Right ventricle myocardium inferior (tissue), 1 donor: ENCODE results near the gene GALNT9. TPM values are rescaled to one million over a fixed set of nuclear protein-coding genes. Genes with fewer than 3 reads are reported as not detected.
"Not testable (repeated sequence)": the region's sequence is repeated elsewhere in the genome, so short reads cannot be mapped to it uniquely, and the experiment has no call there.

ENCODE experiments used
- ATAC-seq: fragments of 200-7000 bp; cut with Tn5 transposase; one replicate; pipeline ENCODE4 v1.9.1; 2020; ENCODE audit warnings: mild to moderate bottlenecking, moderate library complexity
- DNase-seq: peaks from one replicate; pipeline ENCODE4 v3.0.0; 2021; ENCODE audit errors: missing footprints
- intact Hi-C: fragments of 100-400 bp; cut with DNase I; formaldehyde crosslinking; loops from one replicate; pipeline ENCODE4 v1.11.0; 2022
- total RNA-seq: library from RNA; stranded (reverse); fragmentation: NEBNext Ultra II Directional; extraction: Animal tissue kit (Norgen Biotek cat#: 25700); gene quantifications from one replicate; pipeline ENCODE4 v1.2.1, GENCODE V29; 2021
- donor health status: DM: no; HTN: yes; CAD: no; lungs with severe emphysema.

The GALNT9 gene
- total RNA-seq, 1 donor from 2014 or later = not detected

DNA sequence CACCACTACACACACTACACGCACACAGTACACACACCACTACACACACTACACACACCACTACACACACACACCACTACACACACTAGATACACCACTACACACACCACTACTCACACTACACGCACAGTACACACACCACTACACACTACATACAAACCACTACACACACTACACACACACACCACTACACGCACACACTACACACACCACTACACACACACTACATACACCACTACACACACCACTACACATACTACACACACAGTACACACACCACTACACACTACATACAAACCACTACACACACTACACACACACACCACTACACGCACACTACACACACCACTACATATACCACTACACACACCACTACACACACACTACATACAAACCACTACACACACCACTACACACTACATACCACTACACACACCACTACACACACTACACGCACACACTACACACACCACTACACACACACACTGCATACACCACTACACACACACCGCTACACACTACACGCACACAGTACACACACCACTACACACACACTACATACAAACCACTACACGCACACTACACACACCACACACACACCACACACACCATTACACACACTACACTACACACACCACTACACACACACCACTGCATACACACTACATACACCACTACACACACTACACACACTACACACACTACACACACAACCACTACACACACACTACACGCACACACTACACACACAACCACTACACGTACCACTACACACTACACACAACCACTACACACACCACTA, 173.4 kb downstream of the GALNT9 start:
- intact Hi-C loops = loop anchor here (2.0 to 10.0 kb wide), 2 partner anchors 63 to 459 kb away; partner anchors contain the start of genes LRCOL1 and P2RX2
- no peak for ATAC-seq
- DNase-seq = no peak

DNA sequence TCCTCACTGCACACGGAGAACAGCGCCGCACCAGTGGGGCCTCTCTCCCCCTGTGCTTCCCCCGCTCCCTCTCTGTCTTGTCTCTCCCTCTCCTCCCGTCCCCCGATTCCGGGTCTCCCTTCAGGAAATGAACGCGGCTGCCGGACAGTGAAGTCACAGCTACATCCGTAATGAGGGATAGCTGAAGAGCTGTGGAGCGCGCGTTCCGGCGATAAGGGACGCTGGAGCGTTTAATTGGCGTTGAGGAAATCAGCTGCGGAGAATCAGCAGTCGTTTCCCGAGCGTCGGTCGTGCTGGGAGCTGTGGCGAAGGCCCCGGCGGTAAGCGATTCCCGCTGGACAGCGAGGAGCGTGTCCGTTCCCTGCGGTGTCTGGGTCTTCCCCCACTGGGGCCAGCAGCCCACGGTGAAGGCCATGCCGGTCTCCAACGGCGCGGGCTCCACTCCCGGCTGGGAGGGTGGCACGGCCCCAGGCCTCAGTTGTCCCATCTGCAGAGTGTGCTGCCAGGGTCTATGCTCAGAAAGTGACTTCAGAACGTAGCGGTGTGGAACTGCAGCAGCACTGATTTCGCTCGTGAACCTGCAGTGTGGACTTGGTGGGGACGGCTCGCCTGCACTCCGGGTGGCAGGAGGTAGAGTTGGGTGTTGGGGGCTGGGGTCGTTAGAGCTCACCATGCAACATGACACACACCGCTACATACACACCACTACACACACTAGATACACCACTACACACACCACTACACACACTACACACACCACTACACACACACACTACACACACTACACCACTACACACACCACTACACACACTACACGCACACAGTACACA, 174.2 kb downstream of the GALNT9 start:
- DNase-seq = peak; percentile 53
- intact Hi-C loops = loop anchor here (2.0 to 10.0 kb wide), 2 partner anchors 64 to 460 kb away; partner anchors contain the start of genes LRCOL1 and P2RX2
- no peak for ATAC-seq

DNA sequence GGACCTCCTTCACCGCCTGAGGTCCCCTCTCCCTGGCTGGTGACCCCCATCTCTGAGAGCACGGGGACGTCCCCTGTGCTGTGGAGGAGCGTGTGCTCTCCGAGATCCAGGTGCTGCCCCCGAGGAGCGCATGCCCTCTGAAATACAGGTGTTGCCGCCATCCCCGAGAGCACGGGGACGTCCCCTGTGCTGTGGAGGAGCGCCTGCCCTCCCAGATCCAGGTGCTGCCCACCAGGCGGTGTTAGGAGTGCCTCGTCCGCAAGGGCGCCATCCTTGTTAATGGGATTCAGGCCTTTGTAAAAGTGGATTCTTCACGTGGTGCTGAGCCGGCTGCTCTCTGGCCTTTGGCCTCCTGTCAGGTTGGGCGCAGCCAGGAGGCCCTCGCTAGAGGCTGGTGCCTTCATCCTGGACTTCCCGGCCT, 175.0 kb downstream of the GALNT9 start:
- peak; percentile 2 for ATAC-seq
- intact Hi-C loops = loop anchor here (2.0 to 10.0 kb wide), 2 partner anchors 64 to 460 kb away; partner anchors contain the start of genes LRCOL1 and P2RX2
- peak; percentile 11 for DNase-seq

DNA sequence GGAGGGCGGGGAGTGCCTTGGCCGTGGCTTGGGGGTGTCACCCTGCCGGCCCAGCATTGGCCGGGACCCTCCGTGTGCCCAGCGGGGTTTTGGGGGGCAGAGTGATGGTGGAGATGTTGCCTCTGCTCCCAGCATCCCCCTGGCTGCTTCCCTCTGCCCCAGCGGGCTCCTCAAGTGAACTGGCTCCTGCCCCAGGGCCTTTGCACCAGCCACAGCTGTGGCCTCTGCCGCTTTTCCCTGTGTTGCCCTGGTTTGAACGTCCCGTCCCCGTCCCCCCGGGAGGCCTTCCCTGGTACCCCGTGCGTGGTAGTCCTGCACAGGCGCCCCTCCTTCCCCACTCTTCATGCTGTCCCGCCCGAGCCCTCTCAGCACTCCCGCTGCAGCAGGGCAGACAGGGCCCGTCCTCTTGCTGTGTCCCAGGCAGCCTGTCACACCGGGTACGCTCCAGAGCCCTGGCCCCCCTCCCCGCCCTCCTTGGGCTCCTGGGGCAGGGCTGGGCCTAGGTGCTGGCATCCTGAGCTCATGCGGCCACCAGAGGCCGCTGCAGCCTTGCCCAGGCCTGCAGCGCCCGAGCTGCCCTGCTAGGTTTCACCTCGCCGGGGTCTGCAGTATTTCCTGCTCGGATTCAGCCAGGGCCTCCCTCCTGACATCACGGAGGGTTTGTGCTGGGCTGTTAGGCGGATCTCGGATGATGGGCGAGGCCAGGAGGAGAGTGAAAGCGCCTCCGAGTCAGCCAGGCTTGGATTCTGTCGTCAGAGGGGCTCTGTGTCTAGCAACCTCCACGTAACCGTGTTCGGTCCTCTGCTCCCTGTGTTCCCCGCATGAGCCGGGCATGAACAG, 175.7 kb downstream of the GALNT9 start:
- intact Hi-C loops = loop anchor here (2.0 to 10.0 kb wide), 2 partner anchors 65 to 461 kb away; partner anchors contain the start of genes LRCOL1 and P2RX2
- peak; percentile 79 for DNase-seq
- peak; percentile 89 for ATAC-seq

DNA sequence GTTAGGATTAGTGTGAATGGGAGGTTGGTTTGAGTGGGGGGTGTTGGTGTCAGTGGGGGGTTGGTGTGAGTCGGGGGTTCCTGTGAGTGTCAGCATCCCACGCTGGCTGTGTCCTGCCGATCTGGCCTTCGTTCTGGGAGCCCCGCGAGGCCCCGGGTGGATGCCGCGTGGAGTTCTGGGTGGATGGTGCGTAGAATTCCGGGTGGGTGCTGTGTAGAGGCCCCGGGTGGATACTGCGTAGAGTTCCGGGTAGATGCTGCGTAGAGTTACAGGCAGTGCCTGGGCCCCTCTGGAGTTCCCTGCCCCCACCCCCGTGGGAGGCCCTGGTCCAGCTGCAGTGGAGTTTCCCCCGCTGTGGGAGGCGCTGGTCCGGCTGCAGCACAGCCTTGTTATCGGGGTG, 176.4 kb downstream of the GALNT9 start:
- ATAC-seq = no peak
- DNase-seq = no peak
- intact Hi-C loops = loop anchor here (10.0 kb wide), 1 partner anchor 462 kb away; the partner anchor contains the start of genes LRCOL1 and P2RX2

DNA sequence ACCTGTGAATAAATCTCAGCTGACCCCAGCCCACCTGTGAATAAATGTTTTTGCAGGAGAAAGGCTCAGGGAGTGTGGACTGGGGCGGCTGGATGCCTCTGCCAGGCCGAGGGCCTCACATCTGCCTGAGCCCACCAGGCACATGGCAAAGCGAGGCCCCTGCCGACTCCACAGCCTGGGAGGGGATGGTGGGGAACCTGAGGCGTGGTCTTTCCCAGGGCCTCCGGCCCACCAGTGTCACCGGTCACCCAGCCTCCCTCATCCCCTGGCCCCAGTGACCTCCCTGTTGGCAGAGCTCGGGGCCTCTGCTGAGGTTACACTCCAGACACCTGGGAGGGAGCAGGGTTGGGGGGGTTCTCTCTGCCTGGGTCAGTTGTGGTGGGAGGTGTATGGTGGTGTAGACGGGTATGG, 177.0 kb downstream of the GALNT9 start:
- ATAC-seq (no peak), DNase-seq (no peak)
- intact Hi-C loops = loop anchor here (10.0 kb wide), 1 partner anchor 462 kb away; the partner anchor contains the start of genes LRCOL1 and P2RX2

DNA sequence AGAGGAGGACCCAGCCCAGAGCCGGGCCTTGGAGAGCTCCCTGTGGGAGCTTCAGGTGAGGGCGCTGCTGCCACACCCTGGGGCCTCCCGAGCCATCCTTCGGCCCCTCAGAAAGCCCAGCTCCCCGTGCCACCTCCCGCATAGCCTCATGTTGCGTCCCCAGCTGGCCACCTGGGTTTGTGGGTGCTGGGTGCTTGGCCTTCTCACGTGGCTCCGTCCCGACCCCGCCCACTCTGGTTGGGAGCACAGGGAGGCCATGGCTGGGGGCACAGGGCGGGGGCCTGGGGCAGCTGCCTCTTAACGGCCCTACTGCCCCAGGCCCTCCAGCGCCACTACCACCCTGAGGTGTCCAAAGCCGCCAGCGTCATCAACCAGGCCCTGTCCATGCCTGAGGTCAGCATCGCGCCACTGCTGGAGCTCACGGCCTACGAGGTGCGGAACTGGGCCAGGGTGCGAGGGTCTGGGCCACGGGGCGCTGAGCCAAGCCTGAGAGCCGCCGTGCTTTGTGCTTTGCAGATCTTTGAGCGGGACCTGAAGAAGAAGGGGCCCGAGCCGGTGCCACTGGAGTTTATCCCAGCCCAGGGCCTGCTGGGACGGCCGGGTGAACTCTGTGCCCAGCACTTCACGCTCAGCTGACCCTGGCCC, 177.5 kb downstream of the GALNT9 start:
- ATAC-seq = no peak
- intact Hi-C loops = loop anchor here (10.0 kb wide), 1 partner anchor 463 kb away; the partner anchor contains the start of genes LRCOL1 and P2RX2
- DNase-seq = no peak

DNA sequence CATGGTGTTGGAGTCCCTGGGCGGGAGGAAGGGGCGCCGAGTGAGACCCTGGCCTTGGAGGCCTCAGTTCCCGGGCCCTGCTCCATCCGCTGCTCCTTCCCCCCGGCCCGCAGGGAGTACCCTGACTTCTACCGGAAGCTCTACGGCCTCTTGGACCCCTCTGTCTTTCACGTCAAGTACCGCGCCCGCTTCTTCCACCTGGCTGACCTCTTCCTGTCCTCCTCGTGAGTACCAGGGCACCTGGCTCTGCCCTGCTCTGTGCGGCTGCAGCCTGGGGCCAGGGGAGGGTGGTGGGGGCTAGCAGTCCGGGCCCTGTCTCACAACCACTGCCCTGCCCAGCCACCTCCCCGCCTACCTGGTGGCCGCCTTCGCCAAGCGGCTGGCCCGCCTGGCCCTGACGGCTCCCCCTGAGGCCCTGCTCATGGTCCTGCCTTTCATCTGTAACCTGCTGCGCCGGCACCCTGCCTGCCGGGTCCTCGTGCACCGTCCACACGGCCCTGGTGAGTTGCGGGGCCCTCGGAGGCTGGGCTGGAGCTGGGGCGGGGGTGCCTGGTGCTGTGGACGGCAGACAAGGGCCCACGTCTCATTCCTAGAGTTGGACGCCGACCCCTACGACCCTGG, 178.1 kb downstream of the GALNT9 start:
- DNase-seq = no peak
- ATAC-seq = no peak
- intact Hi-C loops = loop anchor here (10.0 kb wide), 1 partner anchor 464 kb away; the partner anchor contains the start of genes LRCOL1 and P2RX2

DNA sequence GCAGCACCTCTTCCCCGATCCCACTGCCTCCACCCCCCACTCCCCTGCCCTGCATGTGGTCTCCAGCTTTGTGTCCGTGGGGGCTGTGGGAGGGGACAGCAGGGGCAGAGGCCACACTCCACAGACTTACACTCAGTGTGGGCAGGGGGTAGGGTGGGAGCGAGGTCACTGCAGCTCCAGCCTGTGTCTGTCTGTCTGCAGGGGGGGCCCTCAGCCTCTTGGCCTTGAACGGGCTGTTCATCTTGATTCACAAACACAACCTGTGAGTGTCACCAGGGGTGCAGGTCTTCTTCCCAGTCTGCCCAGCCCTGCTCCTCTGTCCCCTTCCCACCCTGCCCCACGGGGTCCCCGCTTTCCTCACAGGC, 178.6 kb downstream of the GALNT9 start:
- DNase-seq (no peak), ATAC-seq (no peak)
- intact Hi-C loops = loop anchor here (10.0 kb wide), 1 partner anchor 464 kb away; the partner anchor contains the start of genes LRCOL1 and P2RX2

DNA sequence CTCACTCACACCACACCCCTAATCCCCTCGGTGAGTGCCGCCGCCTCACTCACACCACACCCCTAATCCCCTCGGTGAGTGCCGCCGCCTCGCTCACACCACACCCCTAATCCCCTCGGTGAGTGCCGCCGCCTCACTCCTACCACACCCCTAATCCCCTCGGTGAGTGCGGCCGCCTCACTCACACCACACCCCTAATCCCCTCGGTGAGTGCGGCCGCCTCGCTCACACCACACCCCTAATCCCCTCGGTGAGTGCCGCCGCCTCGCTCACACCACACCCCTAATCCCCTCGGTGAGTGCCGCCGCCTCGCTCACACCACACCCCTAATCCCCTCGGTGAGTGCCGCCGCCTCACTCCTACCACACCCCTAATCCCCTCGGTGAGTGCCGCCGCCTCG, 179.9 kb downstream of the GALNT9 start:
- intact Hi-C loops, DNase-seq, ATAC-seq: not testable (repeated sequence)

DNA sequence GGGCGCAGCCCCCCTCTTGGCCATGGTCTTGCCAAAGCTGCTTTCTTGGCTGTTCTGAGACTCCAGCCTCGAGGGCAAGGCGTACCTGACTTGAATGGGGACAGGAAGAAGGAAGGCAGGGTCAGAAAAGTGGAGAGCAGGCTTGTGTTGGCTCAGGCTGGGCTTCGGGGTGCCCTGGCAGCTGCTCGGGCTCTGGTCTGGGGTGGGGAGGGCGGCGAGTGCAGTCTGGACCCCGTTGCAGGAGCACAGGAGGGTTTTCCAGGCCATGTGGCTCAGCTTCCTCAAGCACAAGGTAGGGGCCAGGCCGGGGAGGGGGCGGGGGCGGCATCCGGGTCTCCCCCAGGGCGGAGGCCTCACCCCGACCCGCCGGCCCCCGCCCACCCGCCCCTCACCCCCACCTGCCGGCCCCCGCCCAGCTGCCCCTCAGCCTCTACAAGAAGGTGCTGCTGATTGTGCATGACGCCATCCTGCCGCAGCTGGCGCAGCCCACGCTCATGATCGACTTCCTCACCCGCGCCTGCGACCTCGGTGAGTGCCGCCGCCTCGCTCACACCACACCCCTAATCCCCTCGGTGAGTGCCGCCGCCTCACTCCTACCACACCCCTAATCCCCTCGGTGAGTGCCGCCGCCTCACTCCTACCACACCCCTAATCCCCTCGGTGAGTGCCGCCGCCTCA, 180.9 kb downstream of the GALNT9 start:
- intact Hi-C loops = no loop called here
- ATAC-seq (no peak), DNase-seq (no peak)

DNA sequence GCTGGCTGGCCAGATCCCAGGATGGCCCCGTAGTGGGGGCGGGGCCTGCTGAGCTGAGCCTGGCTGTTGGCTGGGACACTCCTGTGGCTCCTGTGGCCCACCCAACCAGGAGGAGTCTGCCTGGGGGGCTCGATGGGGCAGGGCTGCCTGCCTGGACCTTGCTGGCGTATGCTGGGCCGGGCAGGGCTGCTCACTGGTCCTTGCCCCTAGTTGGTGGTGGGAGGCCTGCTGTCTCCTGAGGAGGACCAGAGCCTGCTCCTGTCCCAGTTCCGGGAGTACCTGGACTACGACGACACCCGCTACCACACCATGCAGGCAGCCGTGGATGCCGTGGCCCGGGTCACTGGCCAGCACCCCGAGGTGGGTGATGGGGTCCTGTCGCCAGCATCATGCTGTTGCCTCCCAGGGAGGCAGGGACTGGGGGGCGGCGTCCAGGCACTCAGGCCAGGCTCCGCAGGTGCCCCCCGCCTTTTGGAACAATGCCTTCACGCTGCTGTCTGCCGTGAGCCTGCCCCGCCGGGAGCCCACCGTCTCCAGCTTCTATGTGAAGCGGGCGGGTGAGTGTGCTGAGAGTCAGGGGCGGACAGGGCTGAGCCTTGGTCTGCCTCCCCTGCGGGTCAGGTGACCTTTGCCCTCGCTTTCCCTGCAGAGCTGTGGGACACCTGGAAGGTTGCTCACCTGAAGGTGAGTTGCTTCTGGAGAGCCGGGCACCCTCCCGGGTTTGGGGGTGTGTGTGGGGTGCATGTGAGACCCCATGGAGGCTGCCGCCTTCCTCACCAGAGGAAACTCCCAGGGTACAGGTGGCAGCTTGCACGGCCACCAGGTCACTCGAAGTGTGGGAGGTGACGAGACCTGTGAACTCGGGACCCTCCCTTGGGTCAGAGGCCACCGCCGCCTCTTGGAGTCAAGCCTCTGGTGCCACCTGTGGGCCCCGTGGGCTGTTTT, 181.7 kb downstream of the GALNT9 start:
- no peak for DNase-seq
- no peak for ATAC-seq
- intact Hi-C loops = no loop called here

DNA sequence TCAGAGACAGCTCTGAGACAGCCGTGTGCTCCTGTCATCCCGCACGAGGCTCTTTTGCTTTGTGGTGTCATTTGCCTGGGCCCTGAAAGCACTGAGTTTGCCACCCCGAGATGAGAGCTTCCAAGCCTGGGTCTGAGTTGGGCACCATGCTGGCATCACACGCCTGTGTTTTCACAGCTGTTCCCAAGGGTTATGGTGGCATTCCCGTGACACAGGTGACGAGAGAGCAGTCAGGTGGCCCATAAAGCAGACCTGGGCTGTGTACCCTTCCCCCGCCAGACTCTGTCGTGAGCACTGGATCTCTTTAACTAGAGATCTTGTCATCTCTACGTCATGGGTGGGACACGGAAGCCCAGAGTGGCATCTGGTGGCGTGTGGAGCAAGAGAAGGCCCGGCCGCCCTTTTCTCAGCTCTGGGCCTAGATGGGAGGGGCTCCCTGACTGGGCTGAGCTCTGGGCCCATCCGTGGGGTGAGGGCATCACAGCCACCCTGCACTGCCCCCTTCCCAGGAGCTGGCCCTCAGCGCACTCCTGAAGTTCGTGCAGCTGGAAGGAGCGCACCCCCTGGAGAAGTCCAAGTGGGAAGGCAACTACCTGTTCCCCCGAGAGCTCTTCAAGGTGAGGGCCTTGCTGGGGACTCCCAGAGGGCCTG, 182.5 kb downstream of the GALNT9 start:
- ATAC-seq (no peak), DNase-seq (no peak)
- intact Hi-C loops = no loop called here
